ENCODE measurements around the gene FAF2.

Gene FAF2

DNA sequence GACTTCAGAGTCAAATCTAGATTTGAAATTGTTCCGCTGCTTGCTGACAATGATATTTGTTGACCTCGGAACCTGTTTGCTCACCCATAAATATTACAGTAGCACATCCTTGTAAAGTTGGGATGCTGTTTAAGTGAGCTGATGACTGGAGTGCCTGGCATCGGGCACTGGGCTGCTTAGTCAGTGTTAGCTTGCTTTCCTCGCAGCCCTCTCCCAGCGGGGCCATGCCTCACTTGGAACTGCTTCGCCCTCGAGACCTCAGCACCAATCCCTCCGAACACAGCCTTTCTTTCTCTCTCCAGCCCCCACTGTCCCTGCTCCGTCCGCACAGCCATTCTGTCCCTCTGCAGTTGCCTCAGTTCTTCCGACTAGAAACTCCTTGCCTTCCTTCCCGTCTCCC lies 65.6 kb downstream of the FAF2 start:
- no peak for DNase-seq

DNA sequence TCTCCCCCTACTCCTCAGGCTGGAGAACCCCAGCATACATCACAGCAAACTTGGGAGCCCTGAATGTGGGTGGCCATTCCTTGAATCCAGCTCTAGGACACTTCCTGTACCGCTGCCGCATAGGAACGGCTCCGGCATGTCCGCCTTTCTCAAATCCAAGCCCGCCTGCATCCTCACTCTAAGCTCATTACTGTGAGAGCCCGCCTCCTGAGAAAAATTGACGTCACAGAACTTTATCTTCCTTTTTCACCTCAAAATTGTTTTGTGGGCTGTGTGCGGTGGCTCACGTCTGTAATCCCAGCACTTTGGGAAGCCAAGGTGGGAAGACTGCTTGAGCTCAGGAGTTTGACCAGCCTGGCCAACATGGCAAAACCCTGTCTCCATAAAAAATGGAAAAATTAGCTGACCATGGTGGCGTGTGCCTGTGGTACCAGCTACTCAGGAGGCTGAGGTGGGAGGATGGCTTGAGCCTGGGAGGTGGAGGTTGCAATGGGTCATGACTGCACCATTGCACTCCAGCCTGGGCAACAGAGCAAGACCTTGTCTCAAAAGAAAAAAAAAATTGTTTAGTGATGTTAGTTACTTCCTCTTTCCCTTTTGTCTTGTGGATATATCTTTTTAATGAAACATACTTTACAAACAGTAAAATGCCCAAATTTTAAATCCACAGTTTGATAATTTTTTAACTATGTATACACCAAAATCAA lies 66.2 kb downstream of the FAF2 start:
- no peak for DNase-seq

DNA sequence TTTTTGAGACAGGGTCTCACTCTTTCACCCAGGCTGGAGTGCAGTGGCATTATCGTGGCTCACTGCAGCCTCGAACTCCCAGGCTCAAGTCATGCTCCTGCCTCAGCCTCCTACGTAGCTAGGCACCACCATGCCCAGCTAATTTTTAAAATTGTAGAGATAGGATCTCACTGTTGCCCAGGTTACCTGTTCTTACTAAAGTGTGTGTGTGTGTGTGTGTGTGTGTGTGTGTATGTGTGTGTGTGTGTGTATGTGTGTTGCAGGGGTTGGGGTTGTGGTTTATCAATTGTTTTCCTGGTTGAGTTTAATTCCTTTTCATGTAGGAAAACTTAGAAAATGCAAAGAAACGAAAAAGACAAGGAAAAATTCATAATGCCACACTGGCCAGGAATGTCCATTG lies 67.2 kb downstream of the FAF2 start:
- no peak for DNase-seq

DNA sequence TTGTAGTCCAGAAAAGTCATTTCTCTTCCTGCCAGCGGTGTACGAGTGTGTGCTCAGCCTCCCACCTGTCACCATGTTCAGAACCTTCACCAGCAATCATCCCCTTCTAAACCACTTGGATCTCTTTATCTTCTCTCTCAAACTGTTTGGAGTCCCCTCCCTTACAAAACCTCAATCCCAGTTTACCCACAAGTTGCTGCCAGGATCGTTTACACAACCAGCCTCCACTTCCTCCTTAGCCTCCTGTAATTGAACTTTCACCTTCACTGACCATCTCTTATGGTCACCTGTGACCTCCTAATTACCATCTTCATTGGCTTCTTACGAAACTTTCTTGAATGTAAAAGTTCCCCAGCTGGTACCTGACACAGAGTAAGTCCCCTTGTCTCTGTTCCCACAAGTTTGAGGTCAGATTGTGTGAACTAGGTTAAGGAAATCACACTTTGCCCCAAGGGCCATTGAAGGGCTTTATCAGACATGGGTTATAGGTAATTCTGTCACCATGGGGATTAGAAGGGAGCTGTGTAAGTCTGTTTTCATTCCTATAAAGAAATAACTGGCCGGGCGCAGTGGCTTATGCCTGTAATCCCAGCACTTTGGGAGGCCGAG lies 69.0 kb downstream of the FAF2 start:
- no peak for DNase-seq

DNA sequence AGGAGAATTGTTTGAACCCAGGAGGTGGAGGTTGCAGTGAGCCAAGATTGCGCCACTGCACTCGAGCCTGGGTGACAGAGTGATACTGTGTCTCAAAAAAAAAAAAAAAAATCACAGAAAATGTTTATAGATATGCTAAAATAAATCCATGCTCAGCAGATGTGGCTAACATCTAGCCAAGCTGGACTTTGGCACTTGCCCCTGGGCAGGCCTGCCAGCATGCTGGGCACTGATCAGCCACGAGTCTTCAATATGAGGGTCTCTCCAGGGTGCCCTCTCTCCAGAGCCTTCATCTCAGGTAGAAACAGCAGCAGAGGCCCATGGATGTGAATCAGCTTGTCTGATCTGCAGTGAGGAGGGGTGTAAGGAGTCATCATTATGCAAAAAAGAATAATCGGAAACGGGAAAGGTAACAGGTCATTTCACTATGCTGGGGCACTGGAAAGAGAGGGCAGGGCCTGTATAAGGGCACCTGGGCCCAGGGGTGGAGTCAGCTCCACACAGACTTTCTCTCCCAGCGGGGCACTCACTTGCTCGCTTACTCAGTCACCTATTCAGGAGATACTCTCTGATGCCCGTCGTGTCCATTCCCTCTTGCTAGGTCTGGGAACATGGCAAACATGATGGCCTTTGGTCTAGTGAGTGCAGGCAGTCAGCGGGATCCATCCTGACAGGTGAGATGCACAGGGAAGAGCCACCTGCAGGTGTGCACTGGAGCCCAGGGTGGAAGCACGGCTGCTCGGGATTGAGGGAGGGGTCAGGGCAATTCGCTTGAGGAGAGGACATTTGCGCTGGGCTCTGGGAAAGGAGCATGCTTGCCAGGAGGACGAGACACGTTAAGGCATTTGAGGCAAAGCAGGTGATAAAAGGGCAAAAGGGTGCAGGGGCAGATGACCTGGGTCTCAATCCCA lies 71.9 kb downstream of the FAF2 start:
- DNase-seq = no peak

DNA sequence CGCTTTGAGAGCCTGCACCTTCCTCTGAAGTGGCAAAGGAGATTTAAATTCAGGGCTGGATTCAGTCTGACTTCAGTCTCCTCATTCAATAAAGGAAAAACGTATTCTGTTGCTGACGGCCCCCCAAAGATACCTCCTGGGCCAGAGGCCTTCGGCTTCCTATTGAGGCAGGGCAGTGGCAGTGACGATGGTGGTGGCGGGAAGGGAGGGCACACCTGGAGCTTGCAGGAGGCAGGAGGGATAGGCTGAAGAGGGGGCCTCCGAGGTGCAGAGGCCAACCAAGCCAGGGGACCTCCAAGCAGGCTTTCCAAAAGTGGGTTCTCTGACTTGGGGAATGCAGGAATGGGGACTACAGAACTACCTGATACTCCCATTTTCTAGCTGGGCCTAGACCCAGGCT lies 73.1 kb downstream of the FAF2 start:
- DNase-seq = no peak

DNA sequence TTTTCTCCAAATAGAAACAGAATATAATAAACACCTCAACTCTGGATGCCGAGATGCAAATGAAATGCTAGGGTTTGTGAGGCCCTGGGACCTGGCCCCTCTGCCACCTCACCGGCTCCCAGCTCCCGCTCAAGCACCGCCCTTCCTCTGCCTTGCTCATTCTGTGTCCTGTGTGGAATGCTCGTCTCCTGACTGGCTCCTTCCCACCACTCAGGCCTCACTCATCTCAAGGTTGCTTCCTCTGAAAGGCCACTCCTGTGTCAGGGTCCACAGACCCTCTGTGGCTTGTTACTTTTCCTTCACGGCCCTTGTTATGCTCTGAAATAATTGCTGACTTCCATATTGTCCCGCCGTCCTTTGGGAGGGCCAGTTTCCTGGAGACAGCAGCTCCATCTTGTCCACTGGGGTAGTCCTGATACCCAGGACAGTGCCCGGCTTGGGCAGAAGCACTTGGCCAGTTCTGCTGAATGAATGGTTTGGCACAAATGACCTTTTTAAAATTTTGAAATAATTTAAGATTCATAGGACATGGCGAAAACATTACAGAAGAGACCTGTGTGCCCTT lies 73.6 kb downstream of the FAF2 start:
- DNase-seq = no peak

DNA sequence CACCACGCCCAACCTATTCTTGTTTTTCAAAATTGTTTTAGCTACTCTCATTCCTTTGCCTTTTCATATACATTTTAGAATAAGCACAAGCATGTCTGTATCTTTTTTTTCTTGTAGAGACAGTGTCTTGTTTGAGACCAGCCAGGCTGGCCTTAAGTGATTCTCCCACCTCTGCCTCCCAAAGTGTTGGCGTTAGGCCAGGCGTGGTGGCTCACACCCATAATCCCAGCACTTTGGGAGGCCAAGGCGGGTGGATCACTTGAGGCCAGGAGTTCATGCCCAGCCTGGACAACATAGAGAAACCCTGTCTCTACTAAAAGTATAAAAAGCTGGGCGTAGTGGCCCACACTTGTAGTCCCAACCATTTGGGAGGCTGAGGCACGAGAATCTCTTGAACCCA lies 76.0 kb downstream of the FAF2 start:
- DNase-seq = no peak

DNA sequence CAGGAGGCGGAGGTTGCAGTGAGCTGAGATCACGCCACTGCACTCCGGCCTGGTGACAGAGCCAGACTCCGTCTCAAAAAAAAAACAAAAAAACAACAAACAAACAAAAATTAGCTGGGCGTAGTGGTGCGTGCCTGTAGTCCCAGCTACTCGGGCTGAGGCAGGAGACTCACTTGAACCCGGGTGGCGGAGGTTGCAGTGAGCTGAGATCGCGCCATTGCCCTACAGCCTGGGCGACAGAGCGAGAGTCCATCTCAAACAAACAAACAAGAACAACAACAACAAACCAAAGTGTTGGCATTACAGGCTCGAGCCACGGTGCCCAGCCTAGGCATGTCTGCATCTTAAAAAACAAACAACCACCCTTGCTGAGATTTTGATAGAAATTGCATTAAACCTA lies 76.8 kb downstream of the FAF2 start:
- no peak for DNase-seq

DNA sequence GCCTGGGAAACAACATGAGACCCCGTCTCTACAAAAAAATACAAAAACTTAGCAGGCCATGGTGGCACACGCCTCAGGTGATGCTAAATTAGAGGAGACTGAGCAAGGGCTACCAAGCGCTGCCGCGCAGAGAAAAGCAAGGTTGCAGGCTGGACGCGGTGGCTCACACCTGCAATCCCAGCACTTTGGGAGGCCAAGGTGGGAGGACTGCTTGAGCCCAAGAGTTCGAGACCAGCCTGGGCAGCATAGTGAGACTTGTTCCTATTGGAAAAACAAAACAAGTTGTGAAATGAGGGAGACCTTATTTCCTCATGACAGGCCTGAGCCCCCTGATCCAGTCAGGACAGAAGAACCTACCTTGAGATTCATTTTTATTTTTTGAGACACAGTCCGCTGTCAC lies 77.5 kb downstream of the FAF2 start:
- no peak for DNase-seq

DNA sequence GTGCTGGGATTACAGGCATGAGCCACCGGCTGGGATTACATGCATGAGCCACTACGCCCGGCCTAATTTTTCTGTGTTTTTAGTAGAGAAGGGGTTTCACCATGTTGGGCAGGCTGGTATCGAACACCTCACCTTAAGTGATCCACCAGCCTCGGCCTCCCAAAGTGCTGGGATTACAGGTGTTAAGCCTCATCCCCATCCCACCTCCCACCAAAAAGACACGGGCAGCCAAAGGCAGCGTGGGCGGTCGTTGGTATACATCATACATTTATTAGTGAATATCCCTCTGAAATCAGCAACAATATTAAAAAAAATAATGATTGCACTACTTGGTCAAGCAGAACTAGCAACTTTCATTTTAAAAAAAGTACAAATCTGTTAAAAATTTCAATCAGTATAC lies 78.3 kb downstream of the FAF2 start:
- DNase-seq = no peak

DNA sequence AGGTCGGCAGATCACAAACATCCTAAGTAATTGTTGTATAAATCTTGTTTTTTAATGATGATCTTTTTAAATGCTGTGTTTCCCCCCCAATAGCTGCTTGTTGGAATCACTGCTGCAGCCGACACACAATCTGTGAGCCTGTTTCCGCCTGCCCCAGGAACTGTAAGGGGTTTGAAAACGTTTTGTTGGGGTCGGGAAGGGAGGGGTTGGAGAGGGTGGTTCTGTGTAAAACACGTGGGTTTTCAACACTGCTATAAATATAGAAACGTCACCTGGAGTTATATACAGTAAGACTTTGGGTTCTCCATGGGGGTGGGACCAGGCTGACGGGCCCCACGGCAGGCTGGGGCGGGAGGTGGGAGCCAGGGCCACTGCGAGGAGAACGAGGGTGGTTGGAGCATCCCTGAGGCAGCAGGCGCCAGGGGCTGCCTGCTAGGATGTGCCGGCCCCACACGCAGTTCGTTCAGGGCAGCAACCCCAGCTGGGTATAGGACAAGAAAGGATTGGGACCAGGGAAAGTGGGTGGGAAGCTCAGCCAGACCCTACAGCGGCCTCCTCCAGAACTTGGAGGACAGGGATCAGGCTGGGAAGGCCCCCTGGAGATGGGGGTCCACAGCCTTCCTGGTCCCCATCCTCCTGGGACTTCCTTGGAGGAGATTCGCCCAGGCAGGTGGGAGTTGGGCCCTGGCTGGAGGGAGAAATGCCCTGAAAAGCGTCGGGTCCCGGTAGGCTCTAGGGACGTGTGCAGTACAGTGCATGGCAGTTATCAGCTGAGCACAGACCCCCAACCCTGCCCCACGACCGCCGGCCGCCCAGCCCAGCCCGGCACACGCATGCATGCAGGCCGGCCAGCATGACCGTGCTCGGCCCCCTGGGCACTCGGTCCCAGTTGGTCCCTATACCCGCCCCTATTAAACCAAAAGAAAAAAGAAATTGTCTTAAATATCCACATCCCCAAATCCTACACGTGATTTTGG lies 79.3 kb downstream of the FAF2 start:
- DNase-seq = no peak

DNA sequence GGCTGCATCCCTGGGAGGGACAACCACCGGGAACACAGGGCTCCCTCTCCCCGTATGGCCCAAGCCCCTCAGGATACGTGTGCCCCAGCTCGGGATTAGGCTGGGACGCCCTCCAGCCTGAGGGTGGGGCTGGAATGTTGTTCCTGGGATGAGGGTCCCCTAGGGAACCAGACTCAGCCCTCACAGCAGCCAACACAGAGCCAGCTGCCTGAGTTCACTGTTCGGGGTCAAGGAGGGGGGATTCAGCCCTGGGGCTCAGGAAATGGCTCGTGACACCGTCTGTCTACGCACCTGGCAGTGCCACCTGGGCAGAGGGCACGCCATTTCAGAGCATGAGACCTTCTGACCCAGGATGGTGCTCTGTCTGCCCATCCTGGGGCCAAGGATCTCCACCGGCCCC lies 80.1 kb downstream of the FAF2 start:
- DNase-seq = no peak

DNA sequence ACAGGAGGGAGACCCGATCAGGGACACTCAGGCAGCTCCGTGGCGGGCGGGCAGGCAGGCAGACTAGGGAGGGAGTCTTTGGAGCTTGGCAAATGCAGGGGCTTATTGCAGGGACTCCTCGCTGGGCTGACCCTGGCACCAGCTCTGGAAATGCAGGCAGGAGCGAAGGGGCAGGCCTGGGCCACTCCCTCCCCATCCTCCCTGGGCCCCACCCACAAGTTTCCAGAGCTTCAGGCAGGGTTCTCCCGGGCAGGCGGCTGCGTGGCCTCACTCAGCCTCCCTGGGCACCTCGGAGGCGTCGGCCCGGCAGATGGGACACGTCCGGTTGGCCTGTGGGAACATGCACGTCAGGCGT lies 80.6 kb downstream of the FAF2 start:
- no peak for DNase-seq

DNA sequence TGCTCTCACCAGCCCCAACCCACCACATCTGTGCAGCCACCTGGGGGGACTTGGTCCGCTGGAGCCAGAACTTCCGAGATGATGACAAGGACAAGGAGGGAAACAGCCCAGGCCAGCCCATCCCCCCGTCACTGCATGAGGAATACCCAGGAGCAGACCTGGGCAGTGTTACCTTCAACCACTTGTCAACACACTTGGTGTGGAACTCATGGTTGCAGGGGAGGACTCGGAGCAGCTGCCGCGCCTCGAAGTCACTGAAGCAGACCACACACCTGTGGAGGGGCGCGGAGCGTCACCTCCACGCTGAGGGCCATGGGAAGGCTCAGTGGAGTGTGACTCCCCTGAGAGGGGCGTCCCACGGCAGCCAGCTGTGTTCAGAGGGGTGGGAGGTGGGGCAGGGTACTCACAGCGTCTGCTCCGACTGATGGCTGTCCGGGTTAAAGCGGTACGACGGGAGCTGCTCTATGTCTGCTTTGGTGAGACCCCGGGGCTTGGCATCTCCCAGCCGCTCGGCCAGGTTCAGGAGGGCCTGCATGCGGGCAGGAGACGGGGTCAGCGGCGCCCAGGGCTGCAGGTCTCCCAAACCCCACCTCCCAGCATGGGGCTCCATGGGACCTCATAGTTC lies 81.0 kb downstream of the FAF2 start:
- no peak for DNase-seq

DNA sequence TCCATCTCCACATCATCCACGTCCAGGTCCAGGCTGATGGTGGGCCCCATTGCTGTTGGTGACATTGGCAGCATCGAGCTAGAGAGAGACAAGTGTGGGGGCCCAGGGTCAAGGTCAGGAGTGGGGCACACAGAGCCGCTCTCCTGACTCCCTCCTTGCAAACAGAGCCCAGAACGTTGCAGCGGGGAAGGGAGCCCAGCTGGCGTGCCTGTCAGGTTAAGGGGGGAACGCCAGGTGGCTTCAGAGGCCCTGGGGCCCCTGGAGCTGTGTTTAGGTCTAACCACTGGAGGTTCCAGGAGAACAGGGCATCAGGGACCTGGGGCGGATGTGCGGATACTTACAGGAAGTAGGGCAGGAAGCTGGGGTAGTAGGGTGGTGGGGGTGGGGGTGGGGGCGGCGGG lies 81.6 kb downstream of the FAF2 start:
- no peak for DNase-seq

DNA sequence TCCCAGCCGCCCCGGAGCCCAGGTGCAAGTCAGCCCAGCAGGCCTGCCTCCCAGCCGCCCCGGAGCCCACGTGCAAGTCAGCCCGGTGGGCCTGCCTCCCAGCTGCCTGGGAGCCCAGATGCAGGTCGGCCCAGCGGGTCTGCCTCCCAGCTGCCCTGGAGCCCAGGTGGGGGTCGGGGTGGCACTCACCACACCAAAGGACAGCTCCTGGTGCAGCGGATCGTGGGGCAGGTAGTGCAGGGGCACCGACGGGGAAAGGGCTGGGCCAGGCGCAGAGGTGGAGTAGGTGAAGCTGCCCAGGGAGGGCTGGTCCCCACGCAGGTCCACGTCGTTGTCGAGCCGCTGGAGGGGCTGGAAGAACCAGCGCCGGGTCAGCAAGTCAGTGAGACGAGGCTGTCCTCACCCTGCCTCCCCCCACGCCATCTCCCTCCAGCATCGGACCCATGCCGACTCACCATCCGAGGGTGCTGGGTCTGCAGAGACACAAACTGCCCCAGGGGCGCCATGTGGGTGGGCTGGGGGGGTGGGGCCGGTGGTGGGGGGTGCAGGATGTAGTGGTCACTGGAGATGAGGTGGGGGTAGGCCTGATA lies 82.3 kb downstream of the FAF2 start:
- no peak for DNase-seq

DNA sequence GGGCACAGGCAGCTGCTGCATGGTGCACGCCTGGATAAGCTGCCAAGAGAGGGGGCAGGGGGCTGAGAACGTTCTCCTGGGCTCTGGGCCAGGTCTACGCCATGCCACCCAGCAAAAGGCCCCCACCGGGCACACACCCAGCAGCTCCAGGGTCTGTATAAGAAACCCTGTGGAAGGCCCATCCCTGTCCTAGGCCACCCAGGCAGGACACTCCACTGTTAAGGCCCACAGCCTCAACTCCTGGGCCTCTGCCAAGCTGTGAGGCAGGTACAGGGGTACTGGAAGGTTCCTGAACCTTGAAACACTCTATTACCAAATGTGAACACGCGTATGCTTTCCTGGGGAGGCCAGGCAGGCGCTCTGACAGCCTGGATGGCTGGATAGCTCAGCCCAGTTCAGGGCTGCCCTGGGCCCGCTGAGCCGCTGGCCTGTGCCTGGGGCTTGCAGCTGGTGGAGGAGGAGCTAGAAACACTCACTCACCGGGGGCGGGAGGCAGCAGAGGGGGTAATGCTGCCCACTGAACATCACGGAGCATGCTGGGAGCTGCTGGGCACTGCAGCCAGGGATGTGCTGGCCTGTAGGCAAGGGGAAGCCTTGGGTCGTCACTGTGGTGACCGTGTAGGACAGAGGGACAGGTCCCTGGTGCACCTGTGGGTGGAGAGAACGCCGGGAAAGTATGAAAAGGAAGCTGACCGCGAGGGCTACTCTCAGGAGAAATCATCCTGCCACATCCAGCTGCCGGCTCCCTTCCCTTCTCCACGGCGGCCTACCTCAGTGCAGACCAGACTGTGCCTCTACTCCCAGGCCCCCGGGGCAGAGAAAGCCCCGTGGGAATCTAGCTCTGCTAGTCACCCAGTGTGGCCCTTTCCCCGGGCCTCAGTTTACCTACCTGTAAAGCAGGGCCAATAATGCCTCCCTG lies 83.1 kb downstream of the FAF2 start:
- DNase-seq = peak in 1 of 2 experiments; percentile 27

DNA sequence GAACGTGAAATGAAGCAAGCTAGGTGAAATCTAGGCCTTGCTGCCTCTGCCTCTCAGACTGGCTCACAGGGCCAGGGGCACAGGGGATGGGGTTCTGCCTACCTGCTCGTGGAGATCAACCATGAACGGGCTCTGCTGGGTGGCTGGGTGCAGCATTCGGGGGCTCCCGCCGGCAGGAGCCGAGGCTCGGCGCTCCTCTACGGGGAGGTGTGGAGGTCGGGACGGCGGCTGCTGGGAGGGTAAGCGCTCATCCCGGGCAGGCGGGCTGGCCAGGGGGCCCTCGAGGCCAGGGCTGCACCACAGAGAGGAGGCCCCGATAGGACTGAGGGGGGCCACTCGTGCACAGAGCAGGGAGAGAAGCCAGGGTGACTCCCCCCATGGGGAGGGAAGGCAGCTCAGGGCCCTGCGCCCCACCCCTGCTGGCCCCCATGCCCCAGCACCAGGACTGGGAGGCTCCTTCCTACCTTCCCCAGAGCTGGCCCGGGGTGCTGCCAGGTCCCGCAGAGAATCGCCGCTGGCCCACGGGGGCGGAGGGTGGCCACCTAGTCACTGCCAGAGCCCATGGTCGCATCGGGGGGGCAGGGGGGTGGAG lies 83.8 kb downstream of the FAF2 start:
- DNase-seq = no peak

DNA sequence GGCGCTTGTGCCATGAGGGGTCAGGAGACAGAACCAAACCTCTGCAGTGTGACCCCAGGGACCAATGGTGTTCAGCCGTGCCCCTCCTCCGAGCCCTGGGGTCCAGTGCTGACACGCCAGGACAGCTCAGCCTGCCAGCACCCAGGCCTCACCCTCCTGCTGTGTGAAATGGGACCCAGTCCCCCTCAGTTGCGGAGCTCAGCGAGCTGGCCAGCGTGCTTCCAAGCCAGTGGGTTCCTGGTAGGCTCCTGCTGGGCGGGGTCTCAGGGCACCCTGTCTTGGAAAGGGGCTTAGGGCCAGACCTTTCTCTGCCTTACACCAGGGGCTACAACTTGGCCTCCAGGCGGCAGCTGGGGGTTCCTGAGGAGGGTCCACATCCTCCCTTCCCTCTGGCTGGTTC lies 84.6 kb downstream of the FAF2 start:
- DNase-seq = no peak
